Uterus (tissue), 4 donors: Measurements from ENCODE around the gene GALNTL6. TPM values are rescaled to one million over a fixed set of nuclear protein-coding genes. Genes with fewer than 3 reads are reported as not detected.

Source experiments
- DNase-seq, 2 donors: peaks; one replicate each; pipeline ENCODE4 v3.0.0-alpha.2; 2019 to 2020
- H3K27ac ChIP-seq, 2 donors: fragments of 200-600 bp; sonication (generic); 1 replicate in 1 of 2; 2 replicates in 1 of 2; pipeline ENCODE4 v1.5.1; 2016 to 2018
- H3K27me3 ChIP-seq, 2 donors: fragments of 200-600 bp; sonication (generic); one replicate each; pipeline ENCODE4 v1.5.1; 2018 to 2019; ENCODE audit warnings: control low read depth in 1 of 2
- H3K36me3 ChIP-seq, 2 donors: fragments of 200-600 bp; sonication (generic); one replicate each; pipeline ENCODE4 v1.5.1; 2019; ENCODE audit warnings: control low read depth in 1 of 2
- H3K4me1 ChIP-seq, 2 donors: fragments of 200-600 bp; sonication (generic); one replicate each; pipeline ENCODE4 v1.5.1; 2018 to 2019; ENCODE audit warnings: control low read depth in 1 of 2
- H3K4me3 ChIP-seq, 2 donors: fragments of 200-600 bp; sonication (generic); 1 replicate in 1 of 2; 2 replicates in 1 of 2; pipeline ENCODE4 v1.5.1; 2018 to 2019; ENCODE audit warnings: mild to moderate bottlenecking in 1 of 2
- H3K9me3 ChIP-seq, 2 donors: fragments of 200-600 bp; sonication (generic); one replicate each; pipeline ENCODE4 v1.5.1; 2019; ENCODE audit warnings: control low read depth in 1 of 2
- CTCF ChIP-seq, 4 experiments: fragments of 200-600 bp in 2 of 4; fragments of 450-650 bp in 2 of 4; sonication (generic) in 2 of 4; IDR thresholded peaks; one replicate each; pipeline ENCODE4 v1.5.1; 2016 to 2019; ENCODE audit warnings: antibody characterized with exemption in 4 of 4, mild to moderate bottlenecking in 2 of 4, moderate library complexity in 1 of 4
- POLR2A ChIP-seq, 2 donors: fragments of 450-650 bp; IDR thresholded peaks; one replicate each; pipeline ENCODE4 v1.6.1; 2016; ENCODE audit warnings: antibody characterized with exemption in 2 of 2, mild to moderate bottlenecking in 1 of 2, moderate library complexity in 1 of 2
- intact Hi-C: fragments of 100-400 bp; cut with DNase I; formaldehyde crosslinking; loops from one replicate; pipeline ENCODE4 v1.15.1; 2023; ENCODE audit warnings: low total_unique reads
- total RNA-seq, 4 donors: library from RNA; depleted of rRNA in 3 of 4; stranded (reverse); fragments of >200 nt in 3 of 4; gene quantifications; one replicate each; pipeline versions ENCODE4 v1.1.0 to v1.2.4, GENCODE V29; 2014 to 2023
- donor health status: DM: yes; HTN: yes; CAD: no.

GALNTL6 gene
- total RNA-seq, 4 donors from 2014 or later = 2.6 TPM; not detected in 3

- TF ChIP-seq POLR2A (IDR thresholded peaks at IDR 0.05) (no peak), CTCF (IDR thresholded peaks at IDR 0.05) (no peak)
- no peak for DNase-seq
- intact Hi-C loops = no loop called here
Observed at GRCh38 chr4:172040766-172041165, 227.6 kb downstream of the GALNTL6 start.

GRCh38 chr4:172042714-172043114, 229.5 kb downstream of the GALNTL6 start:
- Histone ChIP-seq H3K27me3 (no peaks in the 10 kb centered on the region), H3K9me3 (no peaks in the 10 kb centered on the region), H3K4me1 (no peaks in the 10 kb centered on the region), H3K36me3 (no peaks in the 10 kb centered on the region), H3K4me3 (no peak overlapping the region), H3K27ac (no peak overlapping the region)
- intact Hi-C loops = no loop called here
- TF ChIP-seq CTCF (IDR thresholded peaks at IDR 0.05) (no peak), POLR2A (IDR thresholded peaks at IDR 0.05) (no peak)
- DNase-seq = no peak

More at GRCh38 chr4:172040766-172041165, 227.6 kb downstream of the GALNTL6 start:
- Histone ChIP-seq H3K27ac (no peak overlapping the region), H3K27me3 (no peaks in the 10 kb centered on the region), H3K4me3 (no peak overlapping the region), H3K36me3 (no peaks in the 10 kb centered on the region), H3K9me3 (no peaks in the 10 kb centered on the region), H3K4me1 (no peaks in the 10 kb centered on the region)

GRCh38 chr4:172045981-172046380, 232.8 kb downstream of the GALNTL6 start:
- Histone ChIP-seq H3K4me3 (no peak overlapping the region), H3K27ac (no peak overlapping the region), H3K36me3 (no peaks in the 10 kb centered on the region), H3K9me3 (no peaks in the 10 kb centered on the region), H3K27me3 (no peaks in the 10 kb centered on the region), H3K4me1 (no peaks in the 10 kb centered on the region)
- no peak for DNase-seq
- intact Hi-C loops = no loop called here
- TF ChIP-seq POLR2A (IDR thresholded peaks at IDR 0.05) = no peak
- TF ChIP-seq CTCF (IDR thresholded peaks at IDR 0.05) = no peak

- Histone ChIP-seq H3K27ac (no peak overlapping the region), H3K9me3 (no peaks in the 10 kb centered on the region), H3K36me3 (no peaks in the 10 kb centered on the region), H3K4me3 (no peak overlapping the region), H3K4me1 (no peaks in the 10 kb centered on the region), H3K27me3 (no peaks in the 10 kb centered on the region)
- intact Hi-C loops = no loop called here
- TF ChIP-seq POLR2A (IDR thresholded peaks at IDR 0.05) = no peak
- no peak for TF ChIP-seq CTCF (IDR thresholded peaks at IDR 0.05)
- no peak for DNase-seq
Observed at GRCh38 chr4:172048666-172049065, 235.5 kb downstream of the GALNTL6 start.

- Histone ChIP-seq H3K36me3 (no peaks in the 10 kb centered on the region), H3K27ac (no peak overlapping the region), H3K4me1 (no peaks in the 10 kb centered on the region), H3K4me3 (no peak overlapping the region), H3K9me3 (no peaks in the 10 kb centered on the region), H3K27me3 (no peaks in the 10 kb centered on the region)
- intact Hi-C loops = no loop called here
- no peak for TF ChIP-seq CTCF (IDR thresholded peaks at IDR 0.05)
- TF ChIP-seq POLR2A (IDR thresholded peaks at IDR 0.05) = no peak
- DNase-seq = no peak
Observed at GRCh38 chr4:172050911-172051310, 237.7 kb downstream of the GALNTL6 start.
